Left lung (tissue), 10 donors: ENCODE results near the gene RFLNA. TPM values are rescaled to one million over a fixed set of nuclear protein-coding genes. Genes with fewer than 3 reads are reported as not detected.
A peak's percentile ranks its signal among the peaks of the same experiment; 100 is the strongest.

Experiments
- ATAC-seq: fragments of 200-7000 bp; cut with Tn5 transposase; one replicate; pipeline ENCODE4 v1.9.1; 2020; ENCODE audit warnings: moderate library complexity
- DNase-seq, 4 donors: peaks; one replicate each; pipeline ENCODE4 v3.0.0-alpha.2; 2013 to 2020
- H3K27ac ChIP-seq, 2 donors: fragments of 200-600 bp; sonication (generic) in 1 of 2; one replicate each; pipeline versions ENCODE4 v1.5.0 to v1.8.0; 2020 to 2021
- H3K27me3 ChIP-seq, 2 donors: fragments of 200-600 bp; sonication (generic) in 1 of 2; one replicate each; pipeline versions ENCODE4 v1.5.0 to v1.8.0; 2020 to 2021
- H3K36me3 ChIP-seq, 2 donors: fragments of 200-600 bp; sonication (generic) in 1 of 2; one replicate each; pipeline versions ENCODE4 v1.5.0 to v1.8.0; 2020 to 2021
- H3K4me1 ChIP-seq, 2 donors: fragments of 200-600 bp; one replicate each; pipeline ENCODE4 v1.8.0; 2021
- H3K4me3 ChIP-seq, 2 donors: fragments of 200-600 bp; sonication (generic) in 1 of 2; one replicate each; pipeline versions ENCODE4 v1.5.0 to v1.8.0; 2020 to 2021; ENCODE audit warnings: mild to moderate bottlenecking in 1 of 2
- H3K9me3 ChIP-seq, 2 donors: fragments of 200-600 bp; sonication (generic) in 1 of 2; one replicate each; pipeline versions ENCODE4 v1.5.0 to v1.8.0; 2020 to 2021
- CTCF ChIP-seq, 2 donors: fragments of 200-600 bp; sonication (generic) in 1 of 2; IDR thresholded peaks; one replicate each; pipeline versions ENCODE4 v1.5.0 to v1.8.0; 2021; ENCODE audit warnings: antibody characterized with exemption in 2 of 2
- intact Hi-C, 2 donors: fragments of 100-400 bp; cut with DNase I; formaldehyde crosslinking; loops; one replicate each; pipeline versions ENCODE4 v1.11.2 to v1.14.2; 2022
- polyA plus RNA-seq, 6 donors: library from polyadenylated mRNA; unstranded; fragments of 120-200 nt; gene quantifications; one replicate each; pipeline ENCODE4 v1.2.1, GENCODE V29; 2013; ENCODE audit not compliant: insufficient read length in 6 of 6
- total RNA-seq, 2 donors: library from RNA; stranded (reverse); fragmentation: NEBNext Ultra II Directional; extraction: Animal tissue kit (Norgen Biotek cat#: 25700); gene quantifications; one replicate each; pipeline ENCODE4 v1.2.1, GENCODE V29; 2021
- donor health status: DM: no; HTN: yes; CAD: no.
- donor health status: DM: no; HTN: no; CAD: no.

RFLNA gene
- total and polyA plus RNA-seq, 8 donors = 1.4 to 4.7 (median 3.0) TPM

- TF ChIP-seq CTCF (IDR thresholded peaks at IDR 0.05) = no peak
- ATAC-seq (no peak), DNase-seq (peak in 2 of 4 donors; percentile 29 to 63)
- no peaks in the 10 kb centered on the region for H3K9me3 ChIP-seq
- intact Hi-C loops = no loop called here
- no peaks in the 10 kb centered on the region for H3K4me1 ChIP-seq
- no peak overlapping the region for H3K27ac ChIP-seq
- H3K27me3 ChIP-seq = peaks cover 0 to 2% of the 10 kb centered on the region in 2 donors
- no peaks in the 10 kb centered on the region for H3K36me3 ChIP-seq
- H3K4me3 ChIP-seq = no peak overlapping the region
Measured at GRCh38 chr12:124303579-124304313, 8.9 kb downstream of the RFLNA start.

- Histone ChIP-seq H3K27me3 (no peaks in the 10 kb centered on the region), H3K9me3 (no peaks in the 10 kb centered on the region), H3K4me3 (no peak overlapping the region), H3K27ac (no peak overlapping the region), H3K4me1 (no peaks in the 10 kb centered on the region), H3K36me3 (no peaks in the 10 kb centered on the region)
- intact Hi-C loops = no loop called here
- ATAC-seq (no peak), DNase-seq (peak in 2 of 4 donors; percentile 20 to 69)
- no peak for TF ChIP-seq CTCF (IDR thresholded peaks at IDR 0.05)
Measured at GRCh38 chr12:124304314-124304790, 9.5 kb downstream of the RFLNA start.

GRCh38 chr12:124305136-124305535 lies 10.2 kb downstream of the RFLNA start:
- TF ChIP-seq CTCF (IDR thresholded peaks at IDR 0.05) = no peak
- Histone ChIP-seq H3K27me3 (no peaks in the 10 kb centered on the region), H3K4me1 (no peaks in the 10 kb centered on the region), H3K27ac (no peak overlapping the region), H3K36me3 (no peaks in the 10 kb centered on the region), H3K9me3 (no peaks in the 10 kb centered on the region), H3K4me3 (no peak overlapping the region)
- DNase-seq (peak in 1 of 4 donors; percentile 52), ATAC-seq (no peak)
- intact Hi-C loops = no loop called here

DNA sequence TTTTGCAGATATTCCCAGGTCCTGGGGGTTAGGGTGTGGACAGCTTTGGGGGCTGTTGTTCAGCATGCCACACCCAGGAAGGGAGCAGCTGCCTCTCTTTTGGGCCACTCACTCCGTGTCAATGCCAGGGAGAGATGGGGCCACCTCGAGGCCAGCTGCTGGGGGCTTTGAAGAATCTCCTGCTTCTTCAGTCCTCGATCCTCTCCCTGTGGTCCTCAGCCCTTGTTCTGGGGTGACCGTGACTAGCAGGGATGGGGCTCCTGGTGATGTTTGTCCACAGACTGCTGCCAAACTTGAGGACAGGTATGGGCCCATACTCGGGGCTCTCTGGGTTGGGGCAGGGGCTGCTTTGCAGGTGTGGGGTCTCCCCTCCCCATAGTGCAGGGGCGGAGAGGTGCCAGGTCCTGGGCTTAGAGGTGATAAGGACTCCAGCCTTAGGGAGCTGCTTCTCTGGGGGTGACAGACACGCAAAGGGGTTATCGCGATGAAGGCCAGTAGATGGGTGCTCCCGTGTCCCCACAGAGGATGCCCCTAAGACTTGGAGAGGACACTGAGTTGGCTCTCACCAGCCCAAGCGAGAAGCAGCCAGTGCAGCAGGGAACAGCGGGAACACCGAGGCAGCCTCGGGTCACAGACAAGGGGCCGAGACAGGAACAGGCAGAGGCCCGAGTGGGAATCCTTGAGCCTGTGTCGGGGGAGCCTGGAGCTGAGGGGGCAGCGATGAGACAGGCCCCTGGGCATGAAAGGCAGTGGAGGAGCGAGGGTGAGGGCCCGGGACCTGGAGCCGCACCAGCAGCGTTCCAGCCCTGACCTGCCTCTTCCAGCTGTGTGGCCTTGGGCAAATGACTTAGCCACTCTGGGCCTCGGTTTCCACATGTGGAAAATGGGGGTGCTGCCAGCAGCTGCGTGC lies 11.1 kb downstream of the RFLNA start:
- ATAC-seq (no peak), DNase-seq (peak in 1 of 4 donors; percentile 43)
- H3K27ac ChIP-seq = no peak overlapping the region
- intact Hi-C loops = no loop called here
- no peaks in the 10 kb centered on the region for H3K36me3 ChIP-seq
- no peaks in the 10 kb centered on the region for H3K27me3 ChIP-seq
- no peaks in the 10 kb centered on the region for H3K4me1 ChIP-seq
- H3K4me3 ChIP-seq = no peak overlapping the region
- H3K9me3 ChIP-seq = no peaks in the 10 kb centered on the region
- no peak for TF ChIP-seq CTCF (IDR thresholded peaks at IDR 0.05)
